ENCODE results near the gene SLC4A4.
"Not testable (repeated sequence)": the region's sequence is repeated elsewhere in the genome, so short reads cannot be mapped to it uniquely, and the experiment has no call there.

Gene SLC4A4

DNA sequence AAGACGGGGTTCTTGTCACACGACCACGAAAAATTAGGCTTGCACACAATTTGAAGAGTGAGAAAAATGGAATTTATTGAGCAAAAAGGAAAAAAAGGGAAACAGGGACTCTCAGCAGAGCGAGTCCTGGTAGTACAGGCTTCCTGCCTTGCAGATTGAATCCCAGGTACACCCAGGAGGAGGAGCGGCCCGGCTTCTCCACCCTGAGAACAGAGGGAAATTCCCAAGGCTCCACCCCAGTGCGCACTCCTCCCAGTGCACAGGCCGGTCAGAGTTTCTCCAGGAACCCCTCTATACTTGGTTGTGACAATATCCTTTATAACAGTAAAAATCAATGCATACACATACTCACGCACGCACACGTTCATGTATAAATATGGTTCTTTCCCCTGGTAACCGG is 22.0 kb downstream of the SLC4A4 start:
- no peak for ATAC-seq

DNA sequence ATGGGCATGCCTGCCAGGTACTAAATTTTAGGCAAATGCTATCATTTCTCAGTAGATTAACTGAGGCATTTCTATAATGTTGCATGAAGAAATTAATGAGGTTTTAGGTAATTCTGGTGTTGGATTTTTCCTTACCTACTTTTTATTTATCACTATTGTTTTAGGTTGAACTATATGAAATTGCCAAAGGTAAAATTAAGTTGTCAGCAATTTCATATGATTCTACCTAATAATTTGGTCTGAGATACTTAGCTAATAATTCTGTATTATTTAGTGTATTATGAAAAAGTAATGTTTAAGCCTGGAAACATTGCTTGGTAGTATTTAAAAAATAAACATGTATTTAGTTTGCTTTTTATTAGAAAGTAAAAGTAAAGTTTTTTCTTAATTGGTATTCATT is 22.7 kb downstream of the SLC4A4 start:
- no peak for ATAC-seq

DNA sequence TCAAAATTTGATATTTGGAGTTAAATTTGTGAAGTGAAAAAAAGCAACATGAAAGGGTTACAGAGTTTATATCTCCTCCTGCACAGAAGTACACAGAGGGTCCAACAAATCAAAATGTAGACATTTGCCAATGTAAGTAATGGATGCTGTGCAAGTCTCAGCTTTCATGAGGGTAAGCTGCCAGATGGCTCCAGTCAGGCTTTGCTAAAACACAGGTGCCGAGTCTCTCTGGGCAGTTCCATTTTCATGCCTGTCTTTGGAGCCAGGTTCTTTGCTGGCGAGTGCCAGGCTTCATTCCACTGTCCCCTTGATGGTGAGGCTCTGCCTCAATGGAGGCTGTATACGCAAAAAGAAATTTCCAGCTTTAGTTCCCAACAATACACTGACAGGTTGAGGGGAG is 27.9 kb downstream of the SLC4A4 start:
- ATAC-seq, result no peak

GRCh38 chr4:71367546-71367945 is 28.7 kb downstream of the SLC4A4 start:
- ATAC-seq, result no peak

GRCh38 chr4:71368906-71369305 is 30.1 kb downstream of the SLC4A4 start:
- ATAC-seq, result no peak

DNA sequence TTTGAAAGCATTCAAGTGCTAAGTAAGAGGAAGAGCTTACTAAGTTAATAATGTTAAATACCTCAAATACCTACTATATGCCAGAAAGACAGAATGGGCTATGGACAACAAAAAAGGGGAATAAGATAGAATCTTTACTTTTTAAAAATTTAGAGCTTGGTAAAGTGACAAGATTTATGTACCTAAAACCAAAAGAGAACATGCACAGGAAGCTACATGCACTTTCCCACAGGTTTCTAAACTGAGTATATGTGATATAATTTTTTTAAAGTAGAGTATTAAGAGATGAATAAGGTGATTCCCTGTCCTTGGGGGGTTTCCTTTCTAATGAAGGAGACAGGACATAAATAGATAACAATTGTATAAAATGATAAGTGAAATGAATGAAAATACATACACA is 30.7 kb downstream of the SLC4A4 start:
- no peak for ATAC-seq

DNA sequence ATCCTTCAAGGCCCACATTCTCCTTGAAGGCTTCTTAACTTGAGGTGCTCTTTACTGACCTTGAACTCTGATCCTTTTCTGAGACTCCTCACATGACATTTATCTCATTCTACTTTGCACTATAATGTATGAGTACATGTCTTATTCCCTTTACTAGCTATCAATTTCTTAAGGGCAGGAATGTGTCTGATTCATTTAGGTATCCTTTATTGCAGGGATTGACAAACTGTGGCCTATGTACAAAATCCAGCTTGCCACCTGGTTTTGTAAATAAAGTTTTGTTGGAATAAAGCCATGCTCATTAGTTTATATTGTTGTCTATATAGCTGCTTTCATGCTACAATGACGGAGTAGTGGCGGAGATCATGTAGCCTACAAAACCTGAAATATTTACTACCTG is 36.7 kb downstream of the SLC4A4 start:
- no peak for ATAC-seq

- no peak for ATAC-seq
Measured at GRCh38 chr4:71377561-71377960, 38.7 kb downstream of the SLC4A4 start.

GRCh38 chr4:71379126-71379525 is 40.3 kb downstream of the SLC4A4 start:
- ATAC-seq, result no peak

DNA sequence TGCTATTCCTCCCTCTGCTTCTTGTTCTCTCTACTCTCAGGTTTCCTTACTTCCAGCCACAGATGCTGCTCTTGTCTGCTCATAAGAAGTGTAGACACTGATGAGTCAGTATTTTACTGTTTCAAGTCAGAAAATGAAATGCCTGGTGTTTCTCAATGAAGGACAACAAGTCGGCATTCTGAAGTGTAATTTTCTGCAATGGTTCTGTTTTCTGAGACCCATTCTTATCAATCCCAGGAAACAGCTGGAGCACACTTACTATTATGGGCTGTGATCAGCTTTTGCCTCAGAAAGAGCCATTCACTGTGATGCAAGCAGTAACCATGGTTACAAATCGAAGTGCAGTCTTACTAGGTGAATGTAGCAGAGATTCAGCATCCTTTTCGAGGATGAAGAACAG is 42.0 kb downstream of the SLC4A4 start:
- no peak for ATAC-seq

- ATAC-seq, result no peak
Measured at GRCh38 chr4:71382125-71382899, 43.5 kb downstream of the SLC4A4 start.

GRCh38 chr4:71382900-71383560 is 44.2 kb downstream of the SLC4A4 start:
- ATAC-seq, result no peak

GRCh38 chr4:71383984-71384383 is 45.2 kb downstream of the SLC4A4 start:
- no peak for ATAC-seq

DNA sequence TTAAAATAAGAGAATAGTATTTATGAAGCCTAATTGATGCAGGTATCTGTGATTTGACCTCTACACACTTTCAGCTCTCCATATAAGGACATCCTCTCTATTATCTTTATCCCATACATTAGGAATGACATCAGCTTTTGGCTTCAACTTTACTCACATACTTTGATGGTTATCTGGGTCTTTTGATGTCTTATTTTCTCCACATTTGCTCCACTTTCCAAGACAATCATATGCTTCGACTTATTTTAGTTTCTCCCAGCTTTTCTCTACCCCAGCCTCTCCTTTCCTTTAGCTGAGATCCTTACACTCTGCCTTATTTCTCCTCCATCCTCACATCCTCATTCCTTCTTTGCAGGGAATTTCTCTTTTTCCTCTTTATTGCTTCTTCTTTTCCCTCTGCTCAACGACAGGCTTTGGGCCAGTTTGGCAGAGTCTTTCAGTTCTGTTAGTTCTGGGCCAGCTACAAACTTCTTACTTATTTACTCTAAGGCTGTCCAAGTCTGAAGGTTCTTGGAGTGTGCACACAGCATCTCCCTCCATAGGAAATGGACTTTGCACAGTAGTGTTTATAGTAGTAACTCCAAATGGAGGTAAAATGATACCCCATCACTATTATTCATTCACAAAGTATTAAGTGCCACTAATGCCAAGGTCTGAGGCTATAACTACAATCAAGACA is 50.5 kb downstream of the SLC4A4 start:
- ATAC-seq, result no peak

GRCh38 chr4:71392109-71392508 is 53.3 kb downstream of the SLC4A4 start:
- no peak for ATAC-seq

DNA sequence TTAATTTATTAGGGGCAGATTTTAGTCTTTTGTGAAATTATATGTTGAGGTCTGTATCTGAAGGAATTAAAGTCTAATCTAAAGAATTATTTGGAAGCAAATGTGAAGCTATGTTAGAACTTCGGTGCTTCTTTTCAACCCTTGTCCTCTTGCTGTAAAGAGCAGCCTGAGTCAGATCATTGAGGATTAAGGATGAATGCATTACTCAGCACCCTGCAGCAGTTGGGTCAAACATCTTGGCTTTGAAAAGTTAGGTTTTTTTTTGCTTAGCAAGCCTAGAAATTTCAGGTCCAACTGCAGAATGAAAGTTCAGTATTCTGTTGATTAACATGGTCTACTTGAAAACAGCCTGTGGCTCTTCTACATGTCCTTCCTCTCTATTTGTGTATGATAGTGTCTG is 57.6 kb downstream of the SLC4A4 start:
- ATAC-seq, result no peak

GRCh38 chr4:71400810-71401209 is 62.0 kb downstream of the SLC4A4 start:
- no peak for ATAC-seq

DNA sequence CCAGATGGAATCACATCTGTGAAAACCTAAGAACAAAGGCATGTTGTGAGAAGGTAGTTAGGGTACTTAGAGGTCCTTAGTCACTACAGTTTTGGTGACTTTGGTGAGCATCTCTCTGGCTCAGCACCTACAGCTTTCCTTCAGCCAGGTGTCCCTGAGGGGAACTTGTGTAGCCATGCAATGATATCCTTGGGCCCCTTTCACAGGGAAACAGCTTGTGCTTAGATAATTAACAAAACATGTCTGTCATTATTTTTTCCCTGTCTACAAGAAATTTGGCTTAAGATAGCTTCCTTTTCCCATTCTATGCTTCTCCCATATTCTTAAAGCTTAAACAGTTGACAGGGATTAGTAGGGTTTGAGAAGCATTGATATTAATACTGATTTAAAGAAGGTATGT is 63.8 kb downstream of the SLC4A4 start:
- no peak for ATAC-seq

DNA sequence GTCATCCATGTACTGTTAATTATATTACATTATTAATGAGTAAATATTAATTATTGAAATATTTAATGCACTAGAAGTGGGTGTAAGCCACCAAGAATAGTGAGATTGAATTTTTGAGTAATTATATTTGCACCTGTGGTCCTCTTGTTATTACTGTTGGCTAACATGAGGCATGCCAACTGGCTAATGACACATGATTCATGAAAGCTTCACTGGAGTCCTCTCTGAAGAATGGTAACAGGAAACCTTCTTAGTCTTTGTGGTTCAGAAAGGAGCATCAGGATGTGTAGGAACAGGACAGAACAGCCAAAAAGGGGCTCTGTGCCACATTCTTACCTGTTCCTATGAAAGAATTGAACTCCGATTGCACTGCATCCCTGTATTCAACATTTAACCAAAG is 65.2 kb downstream of the SLC4A4 start:
- ATAC-seq, result no peak

GRCh38 chr4:71405791-71406190 is 67.0 kb downstream of the SLC4A4 start:
- no peak for ATAC-seq

DNA sequence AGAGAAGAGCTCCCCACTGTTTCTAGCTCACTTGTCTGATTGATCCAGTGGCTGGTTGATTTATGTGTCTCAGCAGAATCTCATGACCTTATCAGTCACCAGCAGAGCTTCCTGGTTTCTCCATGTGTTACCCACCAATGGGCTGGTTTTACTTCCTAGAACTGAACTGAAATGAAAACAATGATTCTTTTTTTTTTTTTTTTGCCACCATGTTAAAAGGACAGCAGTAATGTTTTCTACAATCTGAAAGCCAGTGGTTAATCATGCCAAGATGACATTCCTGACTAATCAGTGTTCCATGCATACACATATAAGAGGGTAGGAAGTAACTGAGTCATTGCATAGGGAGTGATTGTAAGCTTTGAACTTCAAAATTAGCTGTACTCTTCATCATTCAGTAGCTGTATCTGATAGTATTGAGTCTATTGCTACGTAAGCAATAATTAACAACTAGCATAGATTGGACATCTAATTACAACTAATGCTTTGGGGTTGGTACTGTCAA is 67.7 kb downstream of the SLC4A4 start:
- ATAC-seq, result no peak

DNA sequence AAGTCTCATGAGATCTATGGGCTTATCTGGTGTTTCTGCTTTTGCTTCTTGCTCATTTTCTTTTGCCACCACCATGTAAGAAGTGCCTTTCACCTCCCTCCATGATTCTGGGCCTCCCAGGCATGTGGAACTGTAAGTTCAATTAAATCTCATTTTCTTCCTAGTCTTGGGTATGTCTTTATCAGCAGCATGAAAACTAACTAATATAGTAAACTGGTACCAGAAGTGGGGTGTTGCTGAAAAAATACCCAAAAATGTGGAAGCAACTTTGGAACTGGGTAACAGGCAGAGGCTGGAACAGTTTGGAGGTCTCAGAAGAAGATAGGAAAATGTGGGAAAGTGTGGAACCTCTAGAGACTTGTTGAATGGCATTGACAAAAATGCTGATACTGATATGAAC is 70.1 kb downstream of the SLC4A4 start:
- not testable (repeated sequence) for ATAC-seq

DNA sequence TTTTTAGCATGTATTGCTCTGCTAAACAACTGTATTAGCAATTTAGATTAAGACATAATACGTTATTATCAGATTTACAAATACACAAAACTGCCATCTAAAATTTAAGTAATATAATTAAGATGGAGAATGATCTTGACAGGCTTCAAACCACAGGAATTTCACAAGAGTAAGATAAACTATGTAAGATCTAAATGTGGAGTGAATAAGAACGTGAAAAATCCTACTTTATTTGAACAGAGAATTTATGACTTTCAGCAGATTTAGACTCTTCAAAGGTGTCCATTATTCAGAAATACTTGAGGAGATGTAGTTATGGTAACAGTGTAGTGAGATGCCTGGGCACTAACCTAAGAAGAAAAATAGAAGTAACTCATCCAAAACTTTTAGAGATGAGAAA is 73.2 kb downstream of the SLC4A4 start:
- ATAC-seq, result no peak

- ATAC-seq, result no peak
Measured at GRCh38 chr4:71415491-71415890, 76.7 kb downstream of the SLC4A4 start.
